Vagina (tissue), 2 donors: ENCODE data around the gene PSMB4. TPM values are rescaled to one million over a fixed set of nuclear protein-coding genes. Genes with fewer than 3 reads are reported as not detected.
A peak's percentile ranks its signal among the peaks of the same experiment; 100 is the strongest.
"Not testable (repeated sequence)": the region's sequence is repeated elsewhere in the genome, so short reads cannot be mapped to it uniquely, and the experiment has no call there.

Experiments
- DNase-seq, 2 donors: peaks; one replicate each; pipeline ENCODE4 v3.0.0-alpha.2; 2017; ENCODE audit errors: extremely low spot score in 2 of 2
- H3K27ac ChIP-seq: fragments of 200-600 bp; sonication (generic); one replicate; pipeline ENCODE4 v1.5.1; 2019
- H3K27me3 ChIP-seq: fragments of 200-600 bp; sonication (generic); one replicate; pipeline ENCODE4 v1.5.1; 2019
- H3K36me3 ChIP-seq, 2 donors: fragments of 200-600 bp; sonication (generic); one replicate each; pipeline ENCODE4 v1.5.1; 2017 to 2019
- H3K4me1 ChIP-seq: fragments of 200-600 bp; sonication (generic); one replicate; pipeline ENCODE4 v1.5.1; 2019
- H3K4me3 ChIP-seq, 2 donors: fragments of 200-600 bp; sonication (generic); 1 replicate in 1 of 2; 2 replicates in 1 of 2; pipeline ENCODE4 v1.5.1; 2016 to 2019
- H3K9me3 ChIP-seq: fragments of 200-600 bp; sonication (generic); one replicate; pipeline ENCODE4 v1.5.1; 2019
- POLR2A ChIP-seq, 2 donors: fragments of 450-650 bp; IDR thresholded peaks; one replicate each; pipeline ENCODE4 v1.6.1; 2017; ENCODE audit warnings: antibody characterized with exemption in 2 of 2, mild to moderate bottlenecking in 2 of 2, moderate library complexity in 2 of 2
- POLR2AphosphoS5 ChIP-seq, 2 donors: sonication (generic); formaldehyde crosslinking; IDR thresholded peaks; one replicate each; pipeline ENCODE4 v1.9.0; 2017; ENCODE audit warnings: antibody characterized with exemption in 2 of 2, mild to moderate bottlenecking in 2 of 2, low read depth in 1 of 2; ENCODE audit not compliant: insufficient read depth in 1 of 2
- intact Hi-C: fragments of 100-400 bp; cut with DNase I; formaldehyde crosslinking; loops from one replicate; pipeline ENCODE4 v1.15.1; 2023
- total RNA-seq: library from RNA; depleted of rRNA; stranded (reverse); fragments of >200 nt; gene quantifications from one replicate; pipeline ENCODE4 v1.2.3, GENCODE V29; 2016
- TF ChIP-seq, protein P1 (sequence below), 3 experiments: fragments of 450-650 bp in 2 of 3; fragments of 200-600 bp in 1 of 3; sonication (generic) in 1 of 3; IDR thresholded peaks; one replicate each; pipeline ENCODE4 v1.5.1; 2017 to 2019; ENCODE audit warnings: antibody characterized with exemption in 3 of 3, mild to moderate bottlenecking in 2 of 3, moderate library complexity in 2 of 3

PSMB4 gene
- total RNA-seq, 1 donor from 2014 or later = 292 TPM

DNA sequence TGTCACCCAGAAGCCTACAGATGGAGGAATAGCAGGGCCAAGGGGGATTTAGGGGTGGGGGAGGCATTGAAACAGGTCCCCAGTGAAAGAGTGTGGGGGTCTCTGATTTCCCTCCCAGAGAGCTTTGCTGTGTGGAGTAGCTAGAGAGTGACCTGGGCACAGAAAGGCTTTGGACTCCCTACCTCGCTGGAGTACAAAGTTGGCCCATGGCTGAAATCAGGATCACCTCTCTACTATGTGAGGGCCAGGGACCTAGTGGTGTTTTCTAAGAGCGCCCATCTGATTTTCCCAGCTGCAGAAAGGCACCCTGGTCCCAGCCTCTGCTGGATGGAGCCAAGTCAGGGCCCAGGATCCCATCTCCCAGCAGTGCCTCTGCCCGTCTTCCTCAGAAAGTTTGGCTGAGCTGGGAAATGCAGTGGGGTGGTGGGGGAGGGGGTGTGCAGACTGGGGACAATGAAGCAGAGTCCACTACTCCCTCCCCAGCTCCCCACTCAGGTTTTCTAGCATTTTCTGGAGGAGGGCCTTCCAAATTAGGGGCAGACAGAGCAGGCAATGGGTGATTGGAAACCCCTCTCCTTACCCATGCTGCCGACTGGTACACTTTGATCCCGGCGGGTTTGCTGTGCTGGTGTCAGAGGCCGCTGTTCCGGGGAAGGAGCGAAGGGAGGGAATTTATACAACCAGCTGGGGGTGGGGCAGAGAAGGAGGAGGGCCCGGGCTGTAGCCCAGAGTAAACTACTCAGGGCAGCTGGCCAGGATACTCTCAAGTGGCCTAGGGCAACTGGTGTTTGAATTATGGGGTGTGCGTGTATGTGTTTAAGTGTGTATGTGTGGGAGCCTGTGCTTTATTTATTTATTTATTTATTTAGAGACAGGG, 27.1 kb upstream of the PSMB4 start, which contains the start of gene SELENBP1:
SELENBP1 (minus strand) TSS at position 648 of the 877 bp plus-strand sequence; CDS start at position 584, 64 bp downstream.
- TF ChIP-seq POLR2AphosphoS5 (IDR thresholded peaks at IDR 0.05; ENCODE audit: insufficient read depth in 1 of 2, low read depth in 1 of 2) (peak; percentile 56 to 85), POLR2A (IDR thresholded peaks at IDR 0.05) (peak in 1 of 2 donors; percentile 72)
- TF ChIP-seq, protein P1, sequence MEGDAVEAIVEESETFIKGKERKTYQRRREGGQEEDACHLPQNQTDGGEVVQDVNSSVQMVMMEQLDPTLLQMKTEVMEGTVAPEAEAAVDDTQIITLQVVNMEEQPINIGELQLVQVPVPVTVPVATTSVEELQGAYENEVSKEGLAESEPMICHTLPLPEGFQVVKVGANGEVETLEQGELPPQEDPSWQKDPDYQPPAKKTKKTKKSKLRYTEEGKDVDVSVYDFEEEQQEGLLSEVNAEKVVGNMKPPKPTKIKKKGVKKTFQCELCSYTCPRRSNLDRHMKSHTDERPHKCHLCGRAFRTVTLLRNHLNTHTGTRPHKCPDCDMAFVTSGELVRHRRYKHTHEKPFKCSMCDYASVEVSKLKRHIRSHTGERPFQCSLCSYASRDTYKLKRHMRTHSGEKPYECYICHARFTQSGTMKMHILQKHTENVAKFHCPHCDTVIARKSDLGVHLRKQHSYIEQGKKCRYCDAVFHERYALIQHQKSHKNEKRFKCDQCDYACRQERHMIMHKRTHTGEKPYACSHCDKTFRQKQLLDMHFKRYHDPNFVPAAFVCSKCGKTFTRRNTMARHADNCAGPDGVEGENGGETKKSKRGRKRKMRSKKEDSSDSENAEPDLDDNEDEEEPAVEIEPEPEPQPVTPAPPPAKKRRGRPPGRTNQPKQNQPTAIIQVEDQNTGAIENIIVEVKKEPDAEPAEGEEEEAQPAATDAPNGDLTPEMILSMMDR (IDR thresholded peaks at IDR 0.05) = no peak
- Histone ChIP-seq H3K27ac (peak within 1 kb of the TSS; percentile 80), H3K4me1 (peaks cover 56% of the 10 kb centered on the region), H3K27me3 (no peaks in the 10 kb centered on the region), H3K36me3 (no peaks in the 10 kb centered on the region), H3K9me3 (no peaks in the 10 kb centered on the region), H3K4me3 (peak within 1 kb of the TSS; percentile 43 to 48)
- intact Hi-C loops = no loop called here
- DNase-seq = no peak

DNA sequence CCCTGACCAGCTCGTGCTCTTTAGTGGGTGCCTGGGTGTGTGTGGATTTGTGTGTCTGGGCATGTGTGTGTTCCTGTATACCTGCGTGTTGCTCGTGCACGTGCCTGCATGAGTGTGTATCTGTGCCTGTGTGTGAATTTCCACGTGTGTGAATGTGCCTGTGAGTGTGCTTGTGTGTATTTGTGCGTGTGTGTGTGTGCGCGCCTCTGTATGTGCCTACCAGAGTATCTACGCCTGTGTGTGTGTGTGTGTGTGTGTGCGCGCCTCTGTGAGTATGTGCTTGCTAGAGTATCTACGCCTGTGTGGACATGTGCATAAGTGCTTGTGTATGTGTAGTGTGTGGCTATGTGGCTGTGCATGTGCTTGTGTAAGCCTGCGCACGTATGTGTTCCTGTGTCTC, 26.2 kb upstream of the PSMB4 start:
- no peak for TF ChIP-seq POLR2AphosphoS5 (IDR thresholded peaks at IDR 0.05; ENCODE audit: insufficient read depth in 1 of 2, low read depth in 1 of 2)
- TF ChIP-seq, protein P1 (IDR thresholded peaks at IDR 0.05) = no peak
- no peak for TF ChIP-seq POLR2A (IDR thresholded peaks at IDR 0.05)
- Histone ChIP-seq H3K9me3 (no peaks in the 10 kb centered on the region), H3K27ac (peak overlapping the region; percentile 80), H3K4me3 (no peak overlapping the region), H3K4me1 (peaks cover 56% of the 10 kb centered on the region), H3K27me3 (no peaks in the 10 kb centered on the region), H3K36me3 (no peaks in the 10 kb centered on the region)
- DNase-seq = no peak
- intact Hi-C loops = no loop called here

DNA sequence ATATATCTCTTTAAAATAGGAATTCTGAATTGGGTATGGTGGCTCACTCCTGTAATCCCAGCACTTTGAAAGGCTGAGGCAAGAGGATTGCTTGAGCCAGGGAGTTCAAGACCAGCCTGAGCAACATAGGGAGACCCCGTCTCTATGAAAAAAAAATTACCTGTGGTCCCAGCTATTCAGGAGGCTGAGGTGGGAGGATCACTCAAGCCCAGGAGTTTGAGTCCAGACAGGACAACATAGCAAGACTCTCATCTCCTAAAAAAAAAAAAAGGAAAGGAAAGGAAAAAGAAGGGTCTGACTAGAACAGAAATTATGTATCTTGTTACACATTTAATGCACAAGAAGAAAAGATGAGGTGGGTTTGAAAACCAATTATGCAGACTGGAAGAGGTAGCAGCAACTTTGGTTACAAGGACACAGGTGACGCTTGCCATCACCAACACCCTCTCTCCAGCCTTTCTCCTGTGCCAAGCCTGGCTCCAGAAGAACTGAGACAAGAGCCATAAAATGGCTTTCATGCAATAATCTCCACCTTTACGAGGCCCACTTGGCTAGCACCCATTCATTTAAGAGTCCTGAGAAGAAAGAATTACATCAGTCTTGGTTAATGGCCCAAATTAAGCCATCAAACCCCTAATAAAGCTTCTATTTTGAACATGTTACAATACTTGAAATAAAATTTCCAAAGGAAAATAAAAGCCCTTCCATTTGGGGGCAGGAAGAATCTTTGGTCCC, 22.1 kb upstream of the PSMB4 start:
- Histone ChIP-seq H3K27me3 (no peaks in the 10 kb centered on the region), H3K4me1 (peaks cover 20% of the 10 kb centered on the region), H3K27ac (no peak overlapping the region), H3K4me3 (no peak overlapping the region), H3K9me3 (no peaks in the 10 kb centered on the region), H3K36me3 (no peaks in the 10 kb centered on the region)
- intact Hi-C loops = no loop called here
- no peak for DNase-seq
- TF ChIP-seq POLR2AphosphoS5 (IDR thresholded peaks at IDR 0.05; ENCODE audit: insufficient read depth in 1 of 2, low read depth in 1 of 2) = peak in 1 of 2 donors; percentile 29
- no peak for TF ChIP-seq POLR2A (IDR thresholded peaks at IDR 0.05)

DNA sequence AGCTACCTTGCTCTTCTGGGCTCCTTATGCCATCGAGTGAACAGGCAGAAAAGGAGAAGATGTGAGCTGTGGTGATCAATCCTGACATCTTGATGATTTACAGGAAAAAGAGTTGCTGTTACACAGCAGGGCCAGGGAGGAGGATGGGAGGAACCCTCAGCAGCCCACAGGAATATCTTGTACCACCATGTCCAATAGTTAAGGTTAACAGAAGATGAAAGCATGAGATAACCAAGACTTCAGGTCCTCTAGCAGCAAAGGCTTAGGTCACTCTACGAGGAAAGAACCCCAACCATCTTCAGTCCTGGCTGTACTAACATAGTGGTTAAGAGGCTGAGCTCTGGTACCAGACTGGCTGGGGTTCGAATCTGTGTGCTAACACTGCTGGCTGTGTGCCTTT, 14.8 kb upstream of the PSMB4 start:
- Histone ChIP-seq H3K27ac (no peak overlapping the region), H3K4me3 (no peak overlapping the region), H3K36me3 (no peaks in the 10 kb centered on the region), H3K4me1 (no peaks in the 10 kb centered on the region), H3K9me3 (no peaks in the 10 kb centered on the region), H3K27me3 (no peaks in the 10 kb centered on the region)
- TF ChIP-seq POLR2A (IDR thresholded peaks at IDR 0.05) (no peak), POLR2AphosphoS5 (IDR thresholded peaks at IDR 0.05; ENCODE audit: insufficient read depth in 1 of 2, low read depth in 1 of 2) (no peak)
- TF ChIP-seq, protein P1 (IDR thresholded peaks at IDR 0.05) = no peak
- intact Hi-C loops = no loop called here
- DNase-seq = no peak

DNA sequence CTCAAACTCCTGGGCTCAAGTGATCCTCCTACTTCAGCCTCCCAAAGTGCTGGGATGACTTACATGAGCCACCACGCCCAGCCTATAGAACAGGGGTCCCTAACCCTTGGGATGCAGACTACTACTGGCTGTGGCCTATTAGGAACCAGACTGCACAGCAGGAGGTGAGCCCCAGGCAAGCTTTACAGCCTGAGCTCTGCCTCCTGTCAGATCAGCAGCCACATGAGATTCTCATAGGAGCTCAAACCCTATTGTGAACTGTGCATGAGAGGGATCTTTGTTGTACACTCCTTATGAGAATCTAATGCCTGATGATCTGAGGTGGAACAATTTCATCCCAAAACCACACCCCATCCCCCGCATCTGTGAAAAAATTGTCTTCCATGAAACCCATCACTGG, 13.4 kb upstream of the PSMB4 start:
- H3K27me3 ChIP-seq = no peaks in the 10 kb centered on the region
- no peak for DNase-seq
- H3K4me3 ChIP-seq = no peak overlapping the region
- no peaks in the 10 kb centered on the region for H3K4me1 ChIP-seq
- H3K36me3 ChIP-seq = no peaks in the 10 kb centered on the region
- intact Hi-C loops = no loop called here
- no peaks in the 10 kb centered on the region for H3K9me3 ChIP-seq
- no peak overlapping the region for H3K27ac ChIP-seq
- TF ChIP-seq, protein P1 (IDR thresholded peaks at IDR 0.05) = no peak
- TF ChIP-seq POLR2AphosphoS5 (IDR thresholded peaks at IDR 0.05; ENCODE audit: insufficient read depth in 1 of 2, low read depth in 1 of 2) (no peak), POLR2A (IDR thresholded peaks at IDR 0.05) (no peak)

DNA sequence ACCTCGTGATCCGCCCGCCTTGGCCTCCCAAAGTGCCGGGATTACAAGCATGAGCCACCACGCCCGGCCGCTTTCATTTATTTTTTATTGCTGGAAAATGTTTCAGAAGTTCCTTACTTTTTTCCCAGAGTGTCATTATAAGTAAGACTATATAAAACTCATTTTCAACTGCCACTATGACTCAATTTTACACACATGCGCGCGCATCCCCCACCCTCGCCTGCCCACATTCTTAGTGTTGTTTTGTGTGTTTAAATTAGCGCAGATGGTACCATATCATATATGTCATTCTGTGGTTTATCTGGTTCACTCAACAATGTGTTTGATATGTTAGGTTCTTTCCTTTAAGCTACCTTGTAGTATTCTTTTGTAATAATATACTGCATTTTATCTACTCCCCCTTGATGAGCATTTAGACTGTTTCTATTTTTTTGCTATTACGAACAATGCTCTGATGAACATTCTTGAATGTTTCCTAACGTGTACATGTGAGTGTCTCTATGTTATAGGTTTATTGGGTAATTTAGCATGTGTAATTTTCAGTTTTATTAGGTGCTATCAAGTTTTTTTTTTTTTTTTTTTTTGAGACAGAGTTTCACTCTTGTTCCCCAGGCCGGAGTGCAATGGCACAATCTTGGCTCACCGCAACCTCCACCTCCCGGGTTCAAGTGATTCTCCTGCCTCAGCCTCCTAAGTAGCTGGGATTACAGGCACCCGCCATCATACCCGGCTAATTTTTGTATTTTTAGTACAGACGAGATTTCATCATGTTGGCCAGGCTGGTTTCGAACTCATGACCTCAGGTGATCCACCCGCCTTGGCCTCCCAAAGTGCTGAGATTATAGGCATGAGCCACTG, 8.9 kb upstream of the PSMB4 start:
- H3K4me3 ChIP-seq, DNase-seq, H3K27me3 ChIP-seq, H3K36me3 ChIP-seq, H3K9me3 ChIP-seq, intact Hi-C loops, H3K4me1 ChIP-seq, H3K27ac ChIP-seq: not testable (repeated sequence)
